ENCODE data around the gene HKDC1. TPM values are rescaled to one million over a fixed set of nuclear protein-coding genes. Genes with fewer than 3 reads are reported as not detected.

HKDC1 gene, protein sequence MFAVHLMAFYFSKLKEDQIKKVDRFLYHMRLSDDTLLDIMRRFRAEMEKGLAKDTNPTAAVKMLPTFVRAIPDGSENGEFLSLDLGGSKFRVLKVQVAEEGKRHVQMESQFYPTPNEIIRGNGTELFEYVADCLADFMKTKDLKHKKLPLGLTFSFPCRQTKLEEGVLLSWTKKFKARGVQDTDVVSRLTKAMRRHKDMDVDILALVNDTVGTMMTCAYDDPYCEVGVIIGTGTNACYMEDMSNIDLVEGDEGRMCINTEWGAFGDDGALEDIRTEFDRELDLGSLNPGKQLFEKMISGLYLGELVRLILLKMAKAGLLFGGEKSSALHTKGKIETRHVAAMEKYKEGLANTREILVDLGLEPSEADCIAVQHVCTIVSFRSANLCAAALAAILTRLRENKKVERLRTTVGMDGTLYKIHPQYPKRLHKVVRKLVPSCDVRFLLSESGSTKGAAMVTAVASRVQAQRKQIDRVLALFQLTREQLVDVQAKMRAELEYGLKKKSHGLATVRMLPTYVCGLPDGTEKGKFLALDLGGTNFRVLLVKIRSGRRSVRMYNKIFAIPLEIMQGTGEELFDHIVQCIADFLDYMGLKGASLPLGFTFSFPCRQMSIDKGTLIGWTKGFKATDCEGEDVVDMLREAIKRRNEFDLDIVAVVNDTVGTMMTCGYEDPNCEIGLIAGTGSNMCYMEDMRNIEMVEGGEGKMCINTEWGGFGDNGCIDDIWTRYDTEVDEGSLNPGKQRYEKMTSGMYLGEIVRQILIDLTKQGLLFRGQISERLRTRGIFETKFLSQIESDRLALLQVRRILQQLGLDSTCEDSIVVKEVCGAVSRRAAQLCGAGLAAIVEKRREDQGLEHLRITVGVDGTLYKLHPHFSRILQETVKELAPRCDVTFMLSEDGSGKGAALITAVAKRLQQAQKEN
- total RNA-seq = 0.38 and 0.85 TPM in 2 replicates

DNA sequence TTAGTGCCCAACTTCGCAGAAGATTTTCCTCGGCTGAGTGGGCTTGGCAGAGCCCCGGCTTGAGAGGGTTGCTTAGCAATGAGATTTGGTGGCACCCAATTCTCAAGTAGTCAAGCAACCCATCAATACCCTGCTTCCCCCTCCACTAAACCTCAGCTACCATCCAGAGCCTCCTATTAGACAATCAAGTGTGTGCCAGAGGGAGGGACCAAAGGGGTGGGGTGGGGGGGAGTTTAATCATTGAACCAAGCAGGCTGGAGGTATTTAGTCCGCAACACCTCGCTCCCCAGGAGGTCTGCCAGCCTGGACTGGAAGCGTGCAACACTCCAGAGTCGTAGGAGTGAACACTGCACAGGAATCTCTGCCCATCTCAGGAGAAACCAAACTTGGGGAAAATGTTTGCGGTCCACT lies at the start of gene HKDC1:
HKDC1 (plus strand) TSS at position 292 of the 411 bp plus-strand sequence; CDS start at position 396, 104 bp downstream.

DNA sequence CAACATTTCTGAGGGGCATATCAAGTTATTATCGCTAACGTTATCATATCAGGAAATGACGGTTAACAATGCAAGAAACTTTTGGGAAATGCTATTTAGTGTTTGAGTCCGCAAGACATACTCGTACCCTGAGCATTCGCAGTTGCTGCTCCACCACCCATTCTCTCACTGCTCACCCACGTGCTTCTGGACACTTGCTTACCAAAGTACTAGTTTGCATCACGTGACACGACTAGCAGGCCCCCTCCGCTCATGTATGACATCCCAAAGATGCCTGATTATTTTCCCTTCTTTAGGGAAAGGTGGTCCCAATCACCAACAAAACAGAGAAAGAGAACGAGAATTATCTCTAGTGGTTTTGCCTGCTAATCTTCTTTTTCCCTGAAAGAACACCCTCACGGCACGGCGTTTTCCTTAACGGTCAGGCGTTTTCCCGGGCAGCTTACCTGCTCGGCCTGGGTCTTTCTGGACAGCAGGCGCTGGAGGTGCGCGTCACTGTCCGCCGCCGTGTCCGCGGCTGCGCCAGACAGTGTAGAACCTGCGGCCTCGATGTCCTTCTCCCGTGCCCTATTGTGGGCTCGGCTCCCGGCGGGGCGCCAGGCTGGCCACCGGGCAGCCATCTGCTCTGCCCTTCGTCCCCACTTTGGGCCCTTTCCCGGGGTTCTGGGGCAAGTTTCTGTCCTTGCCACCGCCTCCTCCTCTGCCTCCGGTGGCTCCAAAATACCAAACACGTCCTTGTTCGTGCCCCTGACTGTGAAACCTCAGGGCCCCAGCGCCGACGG lies 40.2 kb upstream of the HKDC1 start, which contains the start of gene SUPV3L1:
SUPV3L1 (plus strand) TSS at position 492 of the 782 bp plus-strand sequence; CDS start at position 550, 58 bp downstream.

DNA sequence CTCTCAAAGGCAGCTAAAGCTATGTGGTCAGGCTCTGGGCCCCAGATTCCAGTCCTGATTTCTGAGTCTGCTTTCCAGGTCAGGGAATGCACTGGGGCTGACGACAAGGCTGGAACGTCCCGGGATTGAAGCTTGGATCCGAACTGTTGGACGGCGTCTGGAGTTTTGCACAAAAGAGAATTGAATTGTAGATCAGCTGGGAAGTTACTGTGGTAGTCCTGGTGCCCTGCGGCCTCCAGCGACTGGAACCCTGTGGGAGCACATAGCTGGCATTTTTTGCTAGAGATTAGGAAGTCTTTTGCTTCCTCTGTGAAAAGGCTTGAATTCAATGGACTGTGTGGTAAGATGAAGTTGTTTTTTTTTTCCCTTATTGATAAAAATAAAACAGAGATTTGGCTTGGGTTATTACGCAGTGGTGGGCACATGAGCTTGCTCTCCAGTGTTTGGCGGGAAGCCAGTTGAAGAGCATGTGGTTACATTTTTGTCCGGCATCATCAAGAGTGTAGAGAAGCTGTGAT lies 58.4 kb downstream of the HKDC1 start, which contains the start of gene HK1:
HK1 (plus strand) TSS at position 51 of the 518 bp plus-strand sequence.

Other genes with a start within 250 kb of the HKDC1 start
- 41.2 and 72.5 TPM in 2 replicates for gene KIFBP, start 231.5 kb upstream of the HKDC1 start, total RNA-seq
- gene SRGN, start 132.2 kb upstream of the HKDC1 start, total RNA-seq = 1,466 and 2,025 TPM in 2 replicates
- gene VPS26A, start 96.2 kb upstream of the HKDC1 start, total RNA-seq = 33.0 and 43.1 TPM in 2 replicates
- gene SUPV3L1, start 40.1 kb upstream of the HKDC1 start, total RNA-seq = 29.3 and 33.9 TPM in 2 replicates
- 147 and 245 TPM in 2 replicates for gene HK1, start 58.2 kb downstream of the HKDC1 start, total RNA-seq
- 0.19 and 0.85 TPM in 2 replicates for gene TACR2, start 196.6 kb downstream of the HKDC1 start, total RNA-seq
- gene TSPAN15, start 231.1 kb downstream of the HKDC1 start, total RNA-seq = 0.77 and 1.7 TPM in 2 replicates

Data from regular cardiac myocyte (primary cell).